Testis (tissue), 3 donors: ENCODE results near the gene C8G. TPM values are rescaled to one million over a fixed set of nuclear protein-coding genes. Genes with fewer than 3 reads are reported as not detected.

Source experiments
- DNase-seq: peaks from one replicate; pipeline ENCODE4 v3.0.0-alpha.2; 2019
- H3K27ac ChIP-seq, 2 donors: fragments of 200-600 bp; sonication (generic); one replicate each; pipeline ENCODE4 v1.5.1; 2019
- H3K27me3 ChIP-seq: fragments of 200-600 bp; sonication (generic); one replicate; pipeline ENCODE4 v1.5.1; 2019
- H3K36me3 ChIP-seq: fragments of 200-600 bp; sonication (generic); one replicate; pipeline ENCODE4 v1.5.1; 2017; ENCODE audit warnings: low read depth; ENCODE audit errors: missing control alignments
- H3K4me1 ChIP-seq: fragments of 200-600 bp; sonication (generic); one replicate; pipeline ENCODE4 v1.5.1; 2019
- H3K4me3 ChIP-seq, 2 donors: fragments of 200-600 bp; sonication (generic); one replicate each; pipeline ENCODE4 v1.5.1; 2017 to 2019
- H3K9me3 ChIP-seq: fragments of 200-600 bp; sonication (generic); one replicate; pipeline ENCODE4 v1.5.1; 2017
- CTCF ChIP-seq, 3 experiments: fragments of 450-650 bp in 2 of 3; fragments of 200-600 bp in 1 of 3; sonication (generic) in 1 of 3; IDR thresholded peaks; one replicate each; pipeline ENCODE4 v1.5.1; 2016 to 2019; ENCODE audit warnings: antibody characterized with exemption in 3 of 3, mild to moderate bottlenecking in 2 of 3, moderate library complexity in 1 of 3
- POLR2A ChIP-seq: fragments of 450-650 bp; IDR thresholded peaks from one replicate; pipeline ENCODE4 v1.6.1; 2017; ENCODE audit warnings: antibody characterized with exemption, mild to moderate bottlenecking, moderate library complexity
- WGBS, 2 donors: methylation state at CpG; one replicate each; pipeline ENCODE4 v1.1.5; 2018; 5-methylcytosine and 5-hydroxymethylcytosine counted together
- intact Hi-C: fragments of 100-400 bp; cut with DNase I; formaldehyde crosslinking; loops from one replicate; pipeline ENCODE4 v1.15.1; 2023; ENCODE audit warnings: low total_unique reads
- polyA plus RNA-seq: library from polyadenylated mRNA; stranded (reverse); fragments of 350-450 nt; fragmentation: Illumina TruSeq; extraction: RNeasy Lipid Tissue Mini Kit (QIAGEN cat#74804); gene quantifications from one replicate; pipeline ENCODE4 v1.2.3, GENCODE V29; 2014; ENCODE audit warnings: low read depth, low replicate concordance; ENCODE audit not compliant: insufficient read depth
- total RNA-seq, 2 donors: library from RNA; depleted of rRNA; stranded (reverse); fragments of >200 nt; gene quantifications; one replicate each; pipeline ENCODE4 v1.2.3, GENCODE V29; 2016

C8G gene
- total and polyA plus RNA-seq, 3 donors from 2014 or later: 4.6 to 4.9 (median 4.6) TPM

- Histone ChIP-seq H3K9me3 (no peaks in the 10 kb centered on the region), H3K27me3 (no peaks in the 10 kb centered on the region), H3K36me3 (no peaks in the 10 kb centered on the region), H3K4me1 (peaks cover 78% of the 10 kb centered on the region), H3K4me3 (no peak overlapping the region), H3K27ac (peak overlapping the region in 1 of 2 donors; percentile 76)
- 52 to 53% methylated on average over 7 to 10 of the region's 17 CpGs for WGBS, 2 donors
- intact Hi-C loops: no loop called here
- DNase-seq: no peak
- TF ChIP-seq POLR2A: no peak
- TF ChIP-seq CTCF (IDR thresholded peaks at IDR 0.05): no peak
Observed at GRCh38 chr9:136968333-136969127, 23.5 kb downstream of the C8G start.

- peak; percentile 64 for DNase-seq
- no peaks in the 10 kb centered on the region for H3K9me3 ChIP-seq
- H3K27me3 ChIP-seq: no peaks in the 10 kb centered on the region
- no peak overlapping the region for H3K4me3 ChIP-seq
- TF ChIP-seq CTCF (IDR thresholded peaks at IDR 0.05): no peak
- TF ChIP-seq POLR2A: no peak
- peak overlapping the region; percentile 57 to 76 for H3K27ac ChIP-seq
- intact Hi-C loops: no loop called here
- 38 to 53% methylated on average over 1 to 17 of the region's 17 CpGs for WGBS, 2 donors
- H3K36me3 ChIP-seq: no peaks in the 10 kb centered on the region
- H3K4me1 ChIP-seq: peaks cover 74% of the 10 kb centered on the region
Observed at GRCh38 chr9:136969150-136969549, 24.1 kb downstream of the C8G start.

- Histone ChIP-seq H3K4me3 (no peak overlapping the region), H3K27me3 (no peaks in the 10 kb centered on the region), H3K27ac (peak overlapping the region; percentile 57 to 76), H3K36me3 (no peaks in the 10 kb centered on the region), H3K4me1 (peaks cover 72% of the 10 kb centered on the region), H3K9me3 (no peaks in the 10 kb centered on the region)
- WGBS, 2 donors: 27 to 45% methylated on average over 2 to 5 of the region's 5 CpGs
- no peak for DNase-seq
- no peak for TF ChIP-seq CTCF (IDR thresholded peaks at IDR 0.05)
- no peak for TF ChIP-seq POLR2A
- intact Hi-C loops: no loop called here
Observed at GRCh38 chr9:136969774-136970173, 24.7 kb downstream of the C8G start.

- WGBS, 2 donors: 76% methylated on average over 11 of the region's 11 CpGs; no CpG with 5 or more reads in 1 of the 2 donors
Observed at GRCh38 chr9:136970361-136970760, 25.3 kb downstream of the C8G start.

More at GRCh38 chr9:136970361-136970760, 25.3 kb downstream of the C8G start:
- Histone ChIP-seq H3K9me3 (no peaks in the 10 kb centered on the region), H3K27me3 (no peaks in the 10 kb centered on the region), H3K36me3 (no peaks in the 10 kb centered on the region), H3K27ac (peak overlapping the region in 1 of 2 donors; percentile 76), H3K4me1 (peaks cover 77% of the 10 kb centered on the region), H3K4me3 (no peak overlapping the region)
- DNase-seq: no peak
- intact Hi-C loops: no loop called here
- TF ChIP-seq CTCF (IDR thresholded peaks at IDR 0.05) (no peak), POLR2A (no peak)
